Activated naive CD4-positive, alpha-beta T cell treated with anti-CD3 and anti-CD28 coated beads, Interleukin-2, amount 10 ng/mL, durations not matched to agents 7 days and 5 days (primary cell): ENCODE data around the gene FCHO1.
A peak's percentile ranks its signal among the peaks of the same experiment; 100 is the strongest.

ENCODE experiments used
- CTCF ChIA-PET: fragments of 350-600 bp; sonication (Branson Sonifier 250); formaldehyde crosslinking; loops from one replicate; lab custom pipeline; 2021; ENCODE audit warnings: antibody characterized with exemption; lab: Charles Lee
- DNase-seq: peaks from one replicate; pipeline ENCODE4 v3.0.0-alpha.2; 2020
- H3K27ac Mint-ChIP-seq: one replicate; pipeline ENCODE4 v1.8.0; 2021; ENCODE audit warnings: mild to moderate bottlenecking, moderate library complexity, mixed read lengths
- H3K27me3 Mint-ChIP-seq: one replicate; pipeline ENCODE4 v1.8.0; 2021; ENCODE audit warnings: mild to moderate bottlenecking, mixed read lengths
- H3K36me3 Mint-ChIP-seq: one replicate; pipeline ENCODE4 v1.8.0; 2021; ENCODE audit warnings: mixed read lengths
- H3K4me1 Mint-ChIP-seq: one replicate; pipeline ENCODE4 v1.8.0; 2021; ENCODE audit warnings: mixed read lengths
- H3K4me3 Mint-ChIP-seq: one replicate; pipeline ENCODE4 v1.8.0; 2021; ENCODE audit warnings: mild to moderate bottlenecking, moderate library complexity, mixed read lengths
- H3K9me3 Mint-ChIP-seq: one replicate; pipeline ENCODE4 v1.8.0; 2021; ENCODE audit warnings: mixed read lengths

The FCHO1 gene, protein sequence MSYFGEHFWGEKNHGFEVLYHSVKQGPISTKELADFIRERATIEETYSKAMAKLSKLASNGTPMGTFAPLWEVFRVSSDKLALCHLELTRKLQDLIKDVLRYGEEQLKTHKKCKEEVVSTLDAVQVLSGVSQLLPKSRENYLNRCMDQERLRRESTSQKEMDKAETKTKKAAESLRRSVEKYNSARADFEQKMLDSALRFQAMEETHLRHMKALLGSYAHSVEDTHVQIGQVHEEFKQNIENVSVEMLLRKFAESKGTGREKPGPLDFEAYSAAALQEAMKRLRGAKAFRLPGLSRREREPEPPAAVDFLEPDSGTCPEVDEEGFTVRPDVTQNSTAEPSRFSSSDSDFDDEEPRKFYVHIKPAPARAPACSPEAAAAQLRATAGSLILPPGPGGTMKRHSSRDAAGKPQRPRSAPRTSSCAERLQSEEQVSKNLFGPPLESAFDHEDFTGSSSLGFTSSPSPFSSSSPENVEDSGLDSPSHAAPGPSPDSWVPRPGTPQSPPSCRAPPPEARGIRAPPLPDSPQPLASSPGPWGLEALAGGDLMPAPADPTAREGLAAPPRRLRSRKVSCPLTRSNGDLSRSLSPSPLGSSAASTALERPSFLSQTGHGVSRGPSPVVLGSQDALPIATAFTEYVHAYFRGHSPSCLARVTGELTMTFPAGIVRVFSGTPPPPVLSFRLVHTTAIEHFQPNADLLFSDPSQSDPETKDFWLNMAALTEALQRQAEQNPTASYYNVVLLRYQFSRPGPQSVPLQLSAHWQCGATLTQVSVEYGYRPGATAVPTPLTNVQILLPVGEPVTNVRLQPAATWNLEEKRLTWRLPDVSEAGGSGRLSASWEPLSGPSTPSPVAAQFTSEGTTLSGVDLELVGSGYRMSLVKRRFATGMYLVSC

GRCh38 chr19:17751103-17751911, at the start of gene FCHO1:
FCHO1 (plus strand) TSS chr19:17751477; CDS start chr19:17755165, 3,688 bp downstream.
- H3K27ac Mint-ChIP-seq = peak within 1 kb of the TSS; percentile 94
- CTCF ChIA-PET = interaction anchor here (0.8 to 1.3 kb wide), 4 partner anchors 11 to 182 kb away, joined by 3 to 4 read pairs (median 3); partner anchors contain the start of gene CCDC124
- H3K4me1 Mint-ChIP-seq = peaks cover 71% of the 10 kb centered on the region
- H3K9me3 Mint-ChIP-seq = no peaks in the 10 kb centered on the region
- no peaks in the 10 kb centered on the region for H3K27me3 Mint-ChIP-seq
- H3K4me3 Mint-ChIP-seq = peak within 1 kb of the TSS; percentile 98
- peak; percentile 94 for DNase-seq
- peaks cover 35% of the 10 kb centered on the region for H3K36me3 Mint-ChIP-seq

GRCh38 chr19:17703824-17704463, 47.3 kb upstream of the FCHO1 start:
- H3K27me3 Mint-ChIP-seq = peaks cover 13% of the 10 kb centered on the region
- CTCF ChIA-PET = interaction anchor here (0.8 to 6.2 kb wide), 15 partner anchors 12 to 263 kb away, joined by 3 to 42 read pairs (median 4); partner anchors contain the start of genes MAP1S and RPL18A
- no peaks in the 10 kb centered on the region for H3K9me3 Mint-ChIP-seq
- no peak overlapping the region for H3K4me3 Mint-ChIP-seq
- DNase-seq = peak; percentile 81
- no peaks in the 10 kb centered on the region for H3K36me3 Mint-ChIP-seq
- H3K4me1 Mint-ChIP-seq = no peaks in the 10 kb centered on the region
- H3K27ac Mint-ChIP-seq = no peak overlapping the region

DNA sequence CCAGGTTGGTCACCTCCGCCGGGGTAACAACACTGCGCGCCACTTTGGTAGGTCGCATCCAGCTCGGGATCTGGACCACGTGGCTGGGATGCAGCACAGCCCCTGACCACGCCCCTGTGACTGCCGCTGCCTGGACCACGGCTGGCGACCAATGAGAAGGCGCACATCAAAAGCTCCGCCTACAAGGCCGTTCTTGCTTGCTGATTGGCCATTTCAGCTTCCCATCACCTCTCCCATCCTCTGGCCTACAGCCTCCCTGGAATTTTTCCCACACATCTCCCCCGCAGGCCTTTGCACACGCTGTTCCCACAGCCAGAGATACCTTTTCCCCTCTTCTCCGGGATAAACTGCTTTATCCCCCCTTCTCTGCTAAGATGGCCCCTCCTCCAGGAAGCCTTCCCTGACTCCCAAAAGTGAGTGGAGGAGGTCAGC, 44.5 kb upstream of the FCHO1 start:
- H3K36me3 Mint-ChIP-seq = no peaks in the 10 kb centered on the region
- H3K9me3 Mint-ChIP-seq = no peaks in the 10 kb centered on the region
- no peak overlapping the region for H3K4me3 Mint-ChIP-seq
- CTCF ChIA-PET = interaction anchor here (1.0 to 6.2 kb wide), 5 partner anchors 9 to 153 kb away, joined by 3 to 42 read pairs (median 12); partner anchors contain the start of gene RPL18A
- H3K27me3 Mint-ChIP-seq = peaks cover 5% of the 10 kb centered on the region
- DNase-seq = no peak
- H3K4me1 Mint-ChIP-seq = no peaks in the 10 kb centered on the region
- no peak overlapping the region for H3K27ac Mint-ChIP-seq

GRCh38 chr19:17711851-17712250, 39.4 kb upstream of the FCHO1 start:
- Mint-ChIP-seq H3K4me3 (no peak overlapping the region), H3K4me1 (no peaks in the 10 kb centered on the region), H3K36me3 (no peaks in the 10 kb centered on the region), H3K27ac (no peak overlapping the region), H3K27me3 (peaks cover 15% of the 10 kb centered on the region), H3K9me3 (no peaks in the 10 kb centered on the region)
- CTCF ChIA-PET = interaction anchor here (0.6 to 0.7 kb wide), 2 partner anchors 57 to 193 kb away, joined by 3 to 4 read pairs; no protein-coding TSS in a partner anchor
- DNase-seq = no peak

GRCh38 chr19:17716309-17716929, 34.9 kb upstream of the FCHO1 start:
- H3K36me3 Mint-ChIP-seq = peaks cover 2% of the 10 kb centered on the region
- no peak overlapping the region for H3K4me3 Mint-ChIP-seq
- peaks cover 11% of the 10 kb centered on the region for H3K27me3 Mint-ChIP-seq
- no peak for DNase-seq
- H3K4me1 Mint-ChIP-seq = peaks cover 34% of the 10 kb centered on the region
- CTCF ChIA-PET = interaction anchor here (2.7 kb wide), 1 partner anchor 11 kb away, joined by 12 read pairs; no protein-coding TSS in a partner anchor
- H3K9me3 Mint-ChIP-seq = no peaks in the 10 kb centered on the region
- H3K27ac Mint-ChIP-seq = no peak overlapping the region

- CTCF ChIA-PET = interaction anchor here (0.8 to 0.9 kb wide), 3 partner anchors 14 to 56 kb away, joined by 3 to 4 read pairs (median 3); no protein-coding TSS in a partner anchor
- peaks cover 47% of the 10 kb centered on the region for H3K4me1 Mint-ChIP-seq
- H3K27me3 Mint-ChIP-seq = no peaks in the 10 kb centered on the region
- peak overlapping the region; percentile 80 for H3K4me3 Mint-ChIP-seq
- H3K36me3 Mint-ChIP-seq = peaks cover 7% of the 10 kb centered on the region
- DNase-seq = no peak
- H3K27ac Mint-ChIP-seq = peak overlapping the region; percentile 77
- no peaks in the 10 kb centered on the region for H3K9me3 Mint-ChIP-seq
Observed at GRCh38 chr19:17718550-17718946, 32.7 kb upstream of the FCHO1 start.

DNA sequence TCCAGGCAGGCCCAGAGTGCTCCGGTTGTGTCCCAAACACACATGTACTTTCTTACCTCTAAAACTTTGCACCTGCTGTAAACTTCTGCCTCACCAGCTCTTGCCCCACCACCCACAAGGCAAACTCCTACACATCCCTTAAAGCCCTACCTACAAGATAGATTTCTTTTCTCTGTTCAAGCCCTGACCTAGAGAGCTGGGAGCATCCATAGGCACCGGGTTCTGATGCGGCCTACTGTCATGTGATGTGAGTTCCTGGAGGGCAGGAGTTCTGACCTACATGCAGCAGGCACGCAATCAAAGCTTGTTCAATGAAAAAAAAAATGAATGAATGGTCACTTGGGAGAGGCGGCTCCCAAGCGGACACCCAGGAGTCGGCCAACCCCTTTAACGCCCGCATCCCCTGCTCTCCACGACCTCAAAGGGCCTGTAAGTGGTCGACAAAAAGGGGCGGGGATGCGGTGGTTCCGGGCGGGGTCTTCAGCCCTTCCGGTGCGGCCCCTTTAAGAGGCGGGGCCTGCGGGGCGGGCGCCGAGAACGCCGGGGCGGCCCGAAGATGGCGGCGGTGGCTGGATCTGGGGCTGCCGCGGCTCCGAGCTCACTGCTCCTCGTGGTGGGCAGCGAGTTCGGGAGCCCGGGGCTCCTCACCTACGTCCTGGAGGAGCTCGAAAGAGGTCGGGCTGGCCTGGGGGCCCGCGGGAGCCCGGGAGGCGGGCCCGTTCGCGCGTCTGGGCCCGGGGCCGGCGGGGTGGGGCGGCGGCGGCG, 32.1 kb upstream of the FCHO1 start, which contains the start of gene MAP1S:
Gene MAP1S, plus strand, starts transcription at position 534 of the 765 bp plus-strand sequence. Its CDS starts 23 bp downstream, at position 557.
- Mint-ChIP-seq H3K27me3 (no peaks in the 10 kb centered on the region), H3K36me3 (peaks cover 10% of the 10 kb centered on the region), H3K9me3 (no peaks in the 10 kb centered on the region), H3K4me1 (peaks cover 47% of the 10 kb centered on the region), H3K27ac (peak within 1 kb of the TSS; percentile 77), H3K4me3 (peak within 1 kb of the TSS; percentile 80)
- peak; percentile 77 for DNase-seq
- CTCF ChIA-PET = interaction anchor here (0.8 to 2.0 kb wide), 3 partner anchors 15 to 136 kb away, joined by 3 to 6 read pairs (median 4); no protein-coding TSS in a partner anchor

DNA sequence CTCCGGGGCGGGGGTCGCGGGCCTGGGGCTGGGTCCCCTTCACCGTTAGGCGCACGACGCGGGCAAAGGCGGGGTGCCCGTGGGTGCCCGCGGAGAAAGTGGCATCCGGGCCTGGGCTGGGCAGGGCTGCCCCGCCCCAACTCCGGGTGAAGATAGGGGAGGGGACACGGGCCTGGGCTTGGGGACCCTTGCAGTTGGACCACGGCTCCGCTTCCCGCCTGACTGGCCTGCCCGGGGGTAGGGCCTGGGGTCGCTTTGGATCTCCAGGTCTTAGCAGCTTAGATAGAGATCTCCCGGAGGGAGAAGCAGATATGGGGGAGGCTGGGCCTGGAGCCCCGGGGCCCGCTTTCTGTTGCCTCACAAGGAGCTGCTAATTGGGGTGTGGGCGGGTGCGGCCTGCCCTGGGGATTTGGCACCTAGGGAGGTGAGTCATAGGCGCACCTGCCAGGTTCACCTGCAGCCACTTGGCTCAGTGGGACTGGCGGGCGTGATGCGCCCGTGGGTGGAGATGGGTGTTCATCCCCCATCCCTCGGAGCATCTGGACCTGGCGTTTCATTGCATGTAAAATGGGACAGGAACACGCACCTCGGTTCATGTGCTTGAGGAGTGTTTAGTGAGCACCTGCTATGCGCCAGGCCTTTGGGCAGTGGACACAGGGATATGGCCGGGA, 31.4 kb upstream of the FCHO1 start:
- CTCF ChIA-PET = interaction anchor here (0.8 to 2.0 kb wide), 2 partner anchors 16 to 135 kb away, joined by 4 to 6 read pairs; no protein-coding TSS in a partner anchor
- H3K27ac Mint-ChIP-seq = peak overlapping the region; percentile 12
- no peaks in the 10 kb centered on the region for H3K27me3 Mint-ChIP-seq
- H3K9me3 Mint-ChIP-seq = no peaks in the 10 kb centered on the region
- DNase-seq = peak; percentile 60
- peaks cover 14% of the 10 kb centered on the region for H3K36me3 Mint-ChIP-seq
- H3K4me3 Mint-ChIP-seq = peak overlapping the region; percentile 78
- peaks cover 47% of the 10 kb centered on the region for H3K4me1 Mint-ChIP-seq

GRCh38 chr19:17720440-17720839, 30.8 kb upstream of the FCHO1 start:
- CTCF ChIA-PET = interaction anchor here (0.8 to 2.0 kb wide), 2 partner anchors 135 to 139 kb away, joined by 3 to 6 read pairs; partner anchors contain the start of gene RPL18A
- no peaks in the 10 kb centered on the region for H3K27me3 Mint-ChIP-seq
- peak overlapping the region; percentile 78 for H3K4me3 Mint-ChIP-seq
- peaks cover 19% of the 10 kb centered on the region for H3K36me3 Mint-ChIP-seq
- peaks cover 47% of the 10 kb centered on the region for H3K4me1 Mint-ChIP-seq
- H3K9me3 Mint-ChIP-seq = no peaks in the 10 kb centered on the region
- DNase-seq = no peak
- H3K27ac Mint-ChIP-seq = peak overlapping the region; percentile 12

- peaks cover 47% of the 10 kb centered on the region for H3K4me1 Mint-ChIP-seq
- H3K4me3 Mint-ChIP-seq = peak overlapping the region; percentile 78
- no peaks in the 10 kb centered on the region for H3K9me3 Mint-ChIP-seq
- peak overlapping the region; percentile 37 for H3K27ac Mint-ChIP-seq
- peaks cover 22% of the 10 kb centered on the region for H3K36me3 Mint-ChIP-seq
- no peaks in the 10 kb centered on the region for H3K27me3 Mint-ChIP-seq
- CTCF ChIA-PET = interaction anchor here (0.8 to 2.0 kb wide), 3 partner anchors 64 to 139 kb away, joined by 3 to 6 read pairs (median 3); partner anchors contain the start of gene RPL18A
- no peak for DNase-seq
Observed at GRCh38 chr19:17721111-17721628, 30.1 kb upstream of the FCHO1 start.

- Mint-ChIP-seq H3K27ac (peak overlapping the region; percentile 14), H3K9me3 (no peaks in the 10 kb centered on the region), H3K36me3 (peaks cover 22% of the 10 kb centered on the region), H3K4me1 (peaks cover 47% of the 10 kb centered on the region), H3K4me3 (peak overlapping the region; percentile 78), H3K27me3 (no peaks in the 10 kb centered on the region)
- CTCF ChIA-PET = interaction anchor here (1.1 to 1.3 kb wide), 2 partner anchors 18 to 63 kb away, joined by 3 to 4 read pairs; no protein-coding TSS in a partner anchor
- DNase-seq = no peak
Observed at GRCh38 chr19:17721821-17722220, 29.5 kb upstream of the FCHO1 start.
